Left lung (tissue), 10 donors: ENCODE measurements around the gene TMEM72. TPM values are rescaled to one million over a fixed set of nuclear protein-coding genes. Genes with fewer than 3 reads are reported as not detected.

Experiments
- ATAC-seq: fragments of 200-7000 bp; cut with Tn5 transposase; one replicate; pipeline ENCODE4 v1.9.1; 2020; ENCODE audit warnings: moderate library complexity
- DNase-seq, 4 donors: peaks; one replicate each; pipeline ENCODE4 v3.0.0-alpha.2; 2013 to 2020
- H3K27ac ChIP-seq, 2 donors: fragments of 200-600 bp; sonication (generic) in 1 of 2; one replicate each; pipeline versions ENCODE4 v1.5.0 to v1.8.0; 2020 to 2021
- H3K27me3 ChIP-seq, 2 donors: fragments of 200-600 bp; sonication (generic) in 1 of 2; one replicate each; pipeline versions ENCODE4 v1.5.0 to v1.8.0; 2020 to 2021
- H3K36me3 ChIP-seq, 2 donors: fragments of 200-600 bp; sonication (generic) in 1 of 2; one replicate each; pipeline versions ENCODE4 v1.5.0 to v1.8.0; 2020 to 2021
- H3K4me1 ChIP-seq, 2 donors: fragments of 200-600 bp; one replicate each; pipeline ENCODE4 v1.8.0; 2021
- H3K4me3 ChIP-seq, 2 donors: fragments of 200-600 bp; sonication (generic) in 1 of 2; one replicate each; pipeline versions ENCODE4 v1.5.0 to v1.8.0; 2020 to 2021; ENCODE audit warnings: mild to moderate bottlenecking in 1 of 2
- H3K9me3 ChIP-seq, 2 donors: fragments of 200-600 bp; sonication (generic) in 1 of 2; one replicate each; pipeline versions ENCODE4 v1.5.0 to v1.8.0; 2020 to 2021
- CTCF ChIP-seq, 2 donors: fragments of 200-600 bp; sonication (generic) in 1 of 2; IDR thresholded peaks; one replicate each; pipeline versions ENCODE4 v1.5.0 to v1.8.0; 2021; ENCODE audit warnings: antibody characterized with exemption in 2 of 2
- intact Hi-C, 2 donors: fragments of 100-400 bp; cut with DNase I; formaldehyde crosslinking; loops; one replicate each; pipeline versions ENCODE4 v1.11.2 to v1.14.2; 2022
- polyA plus RNA-seq, 6 donors: library from polyadenylated mRNA; unstranded; fragments of 120-200 nt; gene quantifications; one replicate each; pipeline ENCODE4 v1.2.1, GENCODE V29; 2013; ENCODE audit not compliant: insufficient read length in 6 of 6
- total RNA-seq, 2 donors: library from RNA; stranded (reverse); fragmentation: NEBNext Ultra II Directional; extraction: Animal tissue kit (Norgen Biotek cat#: 25700); gene quantifications; one replicate each; pipeline ENCODE4 v1.2.1, GENCODE V29; 2021
- donor health status: DM: no; HTN: yes; CAD: no.
- donor health status: DM: no; HTN: no; CAD: no.

TMEM72 gene
- total and polyA plus RNA-seq, 8 donors: 0.23 to 2.2 (median 1.7) TPM; not detected in 1

GRCh38 chr10:44976352-44977198 is 65.4 kb downstream of the TMEM72 start:
- H3K4me1 ChIP-seq: peaks cover 41 to 97% of the 10 kb centered on the region in 2 donors
- intact Hi-C loops: loop anchor here in 1 of 2 donors (5.0 kb wide), 1 partner anchor 44 kb away; no protein-coding TSS in a partner anchor

GRCh38 chr10:44977287-44978212 is 66.4 kb downstream of the TMEM72 start:
- no peaks in the 10 kb centered on the region for H3K27me3 ChIP-seq
- H3K4me3 ChIP-seq: peak overlapping the region; percentile 26 to 49
- peak overlapping the region; percentile 78 to 82 for H3K27ac ChIP-seq
- intact Hi-C loops: loop anchor here in 1 of 2 donors (5.0 kb wide), 1 partner anchor 45 kb away; no protein-coding TSS in a partner anchor
- peaks cover 0 to 31% of the 10 kb centered on the region in 2 donors for H3K36me3 ChIP-seq
- ATAC-seq: no peak
- peaks cover 41 to 97% of the 10 kb centered on the region in 2 donors for H3K4me1 ChIP-seq
- H3K9me3 ChIP-seq: no peaks in the 10 kb centered on the region
- TF ChIP-seq CTCF (IDR thresholded peaks at IDR 0.05): no peak
- DNase-seq: peak in 1 of 4 donors; percentile 32

More at GRCh38 chr10:44976352-44977198, 65.4 kb downstream of the TMEM72 start:
- Histone ChIP-seq H3K9me3 (no peaks in the 10 kb centered on the region), H3K27ac (peak overlapping the region; percentile 78 to 82), H3K4me3 (peak overlapping the region; percentile 26 to 49), H3K27me3 (no peaks in the 10 kb centered on the region), H3K36me3 (peaks cover 0 to 38% of the 10 kb centered on the region in 2 donors)
- ATAC-seq (no peak), DNase-seq (no peak)
- TF ChIP-seq CTCF (IDR thresholded peaks at IDR 0.05): no peak

GRCh38 chr10:44978213-44978569 is 67.1 kb downstream of the TMEM72 start:
- no peaks in the 10 kb centered on the region for H3K27me3 ChIP-seq
- H3K27ac ChIP-seq: peak overlapping the region; percentile 78 to 82
- no peak for TF ChIP-seq CTCF (IDR thresholded peaks at IDR 0.05)
- no peaks in the 10 kb centered on the region for H3K9me3 ChIP-seq
- intact Hi-C loops: loop anchor here in 1 of 2 donors (5.0 kb wide), 1 partner anchor 46 kb away; no protein-coding TSS in a partner anchor
- peaks cover 41 to 96% of the 10 kb centered on the region in 2 donors for H3K4me1 ChIP-seq
- peaks cover 0 to 31% of the 10 kb centered on the region in 2 donors for H3K36me3 ChIP-seq
- ATAC-seq: no peak
- DNase-seq: no peak
- peak overlapping the region; percentile 26 to 49 for H3K4me3 ChIP-seq

GRCh38 chr10:44978570-44979280 is 67.6 kb downstream of the TMEM72 start, which contains the start of gene DEPP1:
Gene DEPP1 (minus strand): TSS chr10:44978809. CDS start chr10:44978030, 779 bp downstream.
- TF ChIP-seq CTCF (IDR thresholded peaks at IDR 0.05): no peak
- intact Hi-C loops: loop anchor here in 1 of 2 donors (5.0 kb wide), 1 partner anchor 46 kb away; no protein-coding TSS in a partner anchor
- peak; percentile 68 for ATAC-seq
- H3K36me3 ChIP-seq: peaks cover 0 to 37% of the 10 kb centered on the region in 2 donors
- peak; percentile 80 to 92 (median 90) for DNase-seq
- H3K4me3 ChIP-seq: peak within 1 kb of the TSS; percentile 26 to 49
- peak within 1 kb of the TSS; percentile 78 to 82 for H3K27ac ChIP-seq
- H3K4me1 ChIP-seq: peaks cover 41 to 93% of the 10 kb centered on the region in 2 donors
- no peaks in the 10 kb centered on the region for H3K27me3 ChIP-seq
- no peaks in the 10 kb centered on the region for H3K9me3 ChIP-seq
